GM11168 (cell line): Measurements from ENCODE around the gene LMOD3.

ENCODE experiments used
- in situ Hi-C: fragments of 300-500 bp; cut with MboI; formaldehyde crosslinking; loops from one replicate; pipeline ENCODE4 v1.12.0; 2022; ENCODE audit warnings: low sequenced_read_pairs; ENCODE audit not compliant: unreplicated experiment

The LMOD3 gene

DNA sequence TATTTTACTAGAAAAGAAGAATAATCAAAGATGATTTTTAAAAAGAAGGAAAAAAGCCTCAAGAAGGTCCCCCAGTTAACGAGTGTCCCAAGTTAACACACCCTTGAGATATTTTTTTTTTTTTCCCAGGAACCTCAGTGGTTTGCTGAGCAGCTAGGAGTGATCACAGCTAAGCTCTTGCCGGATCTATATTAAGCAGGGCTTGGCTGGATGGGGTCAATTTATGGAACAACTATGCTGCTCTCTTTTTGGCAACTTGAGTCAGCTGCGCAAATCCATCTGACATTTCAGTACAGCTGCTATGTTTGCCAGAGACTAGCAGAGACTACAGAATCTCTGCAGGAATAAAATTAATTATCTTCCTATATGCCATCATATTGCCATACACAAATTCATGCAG lies at the start of gene LMOD3:
LMOD3 (minus strand) TSS at position 193 of the 400 bp plus-strand sequence. CDS start 209 bp downstream, outside the sequence.
- in situ Hi-C loops = no loop called here

DNA sequence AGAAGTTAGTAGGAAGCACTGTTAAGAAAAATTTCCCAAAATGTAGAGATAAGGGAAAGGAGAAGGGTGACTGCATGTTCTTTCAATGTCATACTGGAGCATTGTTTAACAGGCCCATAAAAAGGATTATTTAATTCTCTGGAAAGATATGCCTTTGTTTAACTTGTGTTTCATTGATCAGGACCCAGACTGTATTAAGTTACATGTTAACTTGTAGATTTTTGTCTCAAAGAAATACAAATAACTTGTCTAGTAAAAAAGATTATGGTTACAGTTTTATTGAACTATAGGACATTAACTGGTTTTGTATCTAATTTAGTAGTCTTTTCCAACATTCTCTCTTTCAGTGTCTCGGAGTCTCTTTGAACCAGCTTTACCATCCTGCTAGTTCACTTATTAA lies 49.7 kb upstream of the LMOD3 start:
- in situ Hi-C loops = loop anchor here (25.0 kb wide), 1 partner anchor 490 kb away; no protein-coding TSS in a partner anchor

DNA sequence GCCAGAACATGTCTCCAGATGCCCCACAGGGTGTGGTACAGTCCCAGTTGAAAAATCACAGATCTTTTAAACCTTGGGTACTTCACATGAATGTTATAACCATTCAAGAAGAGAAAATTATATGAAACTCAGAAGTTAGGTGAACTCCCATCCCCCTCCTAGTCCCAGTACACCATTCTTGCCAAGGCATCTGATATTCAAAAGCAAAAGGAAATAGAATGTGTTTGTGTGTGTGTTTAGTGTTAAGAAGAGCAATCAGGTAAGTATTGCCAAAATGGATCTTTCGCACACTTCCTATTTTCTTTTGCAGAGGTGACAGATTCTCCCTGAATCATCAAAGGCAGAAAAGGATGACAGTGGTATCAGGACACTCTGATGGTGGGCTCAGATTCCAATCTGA lies 44.1 kb upstream of the LMOD3 start:
- in situ Hi-C loops = loop anchor here (25.0 kb wide), 1 partner anchor 496 kb away; no protein-coding TSS in a partner anchor

DNA sequence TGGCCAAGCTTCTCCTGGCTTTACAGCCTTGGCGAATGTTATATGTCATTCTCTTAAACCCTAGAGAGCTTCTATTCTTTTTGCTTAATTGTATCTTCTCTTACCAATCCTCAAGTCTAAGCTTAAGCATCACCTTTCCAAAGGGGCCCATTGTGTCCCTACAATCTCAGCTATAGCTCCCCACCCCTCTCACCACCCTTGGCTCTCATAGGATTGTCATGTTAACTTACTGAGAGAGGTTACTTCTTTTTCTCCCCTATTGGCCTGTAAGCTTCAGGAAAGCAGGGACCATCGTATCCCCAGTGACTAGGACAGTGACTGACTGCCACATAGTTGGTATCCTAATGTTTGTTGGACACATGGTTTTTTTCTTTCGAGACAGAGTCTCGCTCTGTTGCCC lies 43.3 kb upstream of the LMOD3 start:
- in situ Hi-C loops = loop anchor here (25.0 kb wide), 1 partner anchor 497 kb away; no protein-coding TSS in a partner anchor

DNA sequence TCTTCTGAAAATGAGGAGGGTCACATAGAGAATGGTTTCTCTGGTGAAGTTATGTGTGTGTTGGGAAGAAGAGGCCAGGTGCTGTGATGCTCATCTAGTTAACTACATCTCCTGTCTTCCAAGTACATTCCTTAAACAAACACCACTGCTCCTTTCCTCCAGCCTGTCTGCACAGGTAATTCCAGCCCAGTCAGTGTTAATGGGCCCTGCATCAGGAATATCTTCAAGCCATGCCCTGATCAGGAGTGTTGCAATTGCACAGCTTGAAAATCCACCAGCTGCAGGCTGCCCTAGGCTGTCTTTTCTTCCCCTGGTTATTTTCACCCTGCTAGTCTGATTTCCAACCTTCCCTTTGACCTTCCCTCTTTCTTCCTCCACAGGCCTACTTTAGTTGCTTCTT lies 41.9 kb upstream of the LMOD3 start:
- in situ Hi-C loops = loop anchor here (5.0 to 25.0 kb wide), 2 partner anchors 138 to 498 kb away; no protein-coding TSS in a partner anchor

DNA sequence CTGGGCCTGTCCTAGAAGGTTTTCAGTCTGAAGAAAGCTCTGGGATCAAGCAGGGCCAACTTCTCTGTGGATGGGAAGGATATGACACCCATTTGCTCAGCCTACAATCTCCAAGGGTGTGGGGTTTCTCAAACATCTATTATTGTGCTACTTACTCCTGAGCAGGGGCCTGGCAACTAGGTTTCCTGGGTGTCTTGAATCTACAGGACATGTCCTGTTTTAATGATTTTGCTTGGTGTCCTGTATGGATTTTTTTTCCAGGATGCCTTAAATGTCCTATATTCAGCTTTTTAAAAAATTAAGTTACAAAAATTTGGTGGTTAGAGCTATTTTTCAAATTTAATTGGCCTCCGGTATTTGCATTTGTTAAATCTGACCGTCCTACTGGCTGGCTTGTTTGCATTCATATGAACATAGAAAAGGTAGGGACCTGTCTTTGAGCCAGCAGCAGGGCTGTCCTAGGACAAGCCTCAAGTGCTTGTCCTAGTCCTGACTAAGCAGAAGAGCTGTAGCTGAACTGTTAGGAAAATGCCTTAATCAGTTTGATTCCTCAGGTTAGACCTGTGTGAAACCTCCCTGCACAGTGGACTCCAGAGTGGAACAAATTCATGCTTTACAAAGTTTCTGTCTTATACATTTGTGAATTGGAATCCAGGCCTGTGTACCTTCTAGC lies 40.0 kb upstream of the LMOD3 start:
- in situ Hi-C loops = loop anchor here (5.0 to 25.0 kb wide), 2 partner anchors 140 to 500 kb away; no protein-coding TSS in a partner anchor

DNA sequence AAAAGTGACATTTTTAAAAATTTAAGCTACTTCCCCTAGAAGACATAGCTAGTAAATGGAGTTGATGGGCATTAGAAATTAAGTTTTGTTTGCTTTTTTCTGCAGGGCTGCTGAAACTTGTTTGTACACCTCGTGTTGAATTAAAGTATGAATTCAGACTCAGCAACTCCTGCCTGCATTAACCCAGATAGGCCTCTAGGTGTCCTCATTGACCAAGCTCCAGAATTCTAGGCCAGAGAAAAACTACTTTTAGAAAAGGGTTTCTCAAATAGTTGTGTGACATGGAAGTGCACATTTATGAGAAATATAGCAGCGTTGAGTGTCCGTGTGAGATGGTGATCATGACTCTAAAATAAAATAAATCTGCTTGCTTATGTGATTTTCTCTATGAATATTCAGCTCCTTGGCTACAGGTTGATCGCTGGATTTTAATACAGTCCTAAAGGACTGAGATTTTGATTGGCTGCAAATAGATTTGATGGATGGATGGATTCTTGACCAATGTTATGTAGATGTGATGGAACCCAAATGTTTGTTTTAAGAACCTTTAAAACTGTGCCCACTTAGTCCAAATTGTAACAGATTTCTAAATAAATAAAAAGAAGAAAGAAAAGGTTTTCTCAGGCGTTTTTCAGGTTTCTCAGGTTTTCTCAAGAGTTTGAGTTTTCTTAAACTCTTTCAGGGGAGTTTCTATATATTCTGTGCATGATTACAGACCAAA lies 39.4 kb upstream of the LMOD3 start:
- in situ Hi-C loops = loop anchor here (5.0 to 25.0 kb wide), 2 partner anchors 141 to 501 kb away; no protein-coding TSS in a partner anchor

DNA sequence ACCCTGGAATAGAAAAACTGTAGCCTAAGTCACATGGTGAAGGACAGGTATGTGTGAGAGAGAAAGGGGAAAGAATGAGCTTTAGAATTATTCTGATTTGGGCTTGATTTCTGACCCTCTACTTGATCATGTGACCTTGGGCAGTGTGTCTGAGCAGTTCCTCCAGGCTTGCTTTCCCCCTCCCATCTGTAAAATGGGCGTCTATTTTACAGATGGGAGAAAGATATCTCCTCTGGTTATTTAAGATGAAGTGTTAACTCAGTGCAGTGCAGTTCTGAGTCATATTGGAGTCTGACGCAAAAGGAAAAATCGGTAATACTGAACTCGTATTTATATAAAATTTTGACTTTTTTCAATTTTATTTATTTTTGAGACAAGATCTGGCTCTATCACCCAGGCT lies 38.1 kb upstream of the LMOD3 start:
- in situ Hi-C loops = loop anchor here (5.0 to 25.0 kb wide), 2 partner anchors 142 to 502 kb away; no protein-coding TSS in a partner anchor

DNA sequence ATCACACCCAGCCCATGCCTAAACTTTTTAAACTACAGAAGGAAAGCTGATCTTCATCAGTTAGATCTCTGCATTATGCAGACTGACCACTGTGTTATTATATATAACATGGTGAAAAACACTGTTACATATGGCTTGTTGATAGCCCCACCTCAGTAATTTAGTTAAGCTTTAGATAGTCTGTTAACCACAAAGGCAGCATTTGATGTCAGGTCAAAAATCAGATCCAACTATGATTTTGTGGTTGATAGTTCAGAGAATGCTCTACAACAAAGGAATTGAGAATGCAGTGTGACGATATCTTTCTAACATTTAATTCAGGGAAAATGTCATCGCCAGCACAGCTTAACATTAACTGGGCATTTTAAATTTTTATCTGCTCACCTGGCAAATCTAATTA lies 37.7 kb upstream of the LMOD3 start:
- in situ Hi-C loops = loop anchor here (5.0 to 25.0 kb wide), 2 partner anchors 142 to 502 kb away; no protein-coding TSS in a partner anchor

DNA sequence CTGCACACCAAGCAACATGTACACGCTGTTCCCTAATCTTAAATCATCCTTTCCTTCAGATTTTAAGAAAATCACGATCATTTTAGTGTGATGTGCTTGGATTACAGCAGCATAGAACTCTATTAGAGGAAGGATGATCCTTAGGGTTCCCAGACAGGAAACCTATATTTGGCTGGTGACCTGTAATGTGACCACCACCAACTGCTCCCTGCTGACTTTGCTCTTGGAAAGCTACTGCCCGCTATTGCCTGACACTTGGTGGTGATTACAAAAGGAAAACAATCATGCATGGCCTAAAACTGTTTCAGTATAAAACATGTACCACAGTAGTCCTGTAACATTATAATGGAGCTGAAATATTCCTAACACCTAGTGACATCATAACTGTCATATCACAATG lies 27.2 kb upstream of the LMOD3 start:
- in situ Hi-C loops = no loop called here

DNA sequence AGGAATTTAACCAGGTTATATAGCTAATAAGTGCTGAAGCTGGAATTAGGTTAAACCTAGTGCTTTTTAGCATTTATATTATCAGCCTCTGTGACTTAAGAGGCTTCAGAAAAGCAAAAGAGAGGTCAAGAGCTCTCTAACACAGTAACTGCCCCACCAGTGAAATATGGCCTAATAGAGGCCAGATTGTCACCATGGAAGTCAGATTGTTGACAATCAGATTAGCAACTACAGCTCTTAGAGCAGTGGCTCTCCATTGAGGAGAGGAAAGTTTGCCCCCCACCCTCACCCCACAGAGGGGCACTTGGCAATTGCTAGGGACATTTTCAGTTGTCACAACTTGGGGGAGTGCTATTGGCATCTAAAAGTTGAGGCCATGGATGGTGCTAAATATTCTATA lies 23.3 kb upstream of the LMOD3 start:
- in situ Hi-C loops = no loop called here

DNA sequence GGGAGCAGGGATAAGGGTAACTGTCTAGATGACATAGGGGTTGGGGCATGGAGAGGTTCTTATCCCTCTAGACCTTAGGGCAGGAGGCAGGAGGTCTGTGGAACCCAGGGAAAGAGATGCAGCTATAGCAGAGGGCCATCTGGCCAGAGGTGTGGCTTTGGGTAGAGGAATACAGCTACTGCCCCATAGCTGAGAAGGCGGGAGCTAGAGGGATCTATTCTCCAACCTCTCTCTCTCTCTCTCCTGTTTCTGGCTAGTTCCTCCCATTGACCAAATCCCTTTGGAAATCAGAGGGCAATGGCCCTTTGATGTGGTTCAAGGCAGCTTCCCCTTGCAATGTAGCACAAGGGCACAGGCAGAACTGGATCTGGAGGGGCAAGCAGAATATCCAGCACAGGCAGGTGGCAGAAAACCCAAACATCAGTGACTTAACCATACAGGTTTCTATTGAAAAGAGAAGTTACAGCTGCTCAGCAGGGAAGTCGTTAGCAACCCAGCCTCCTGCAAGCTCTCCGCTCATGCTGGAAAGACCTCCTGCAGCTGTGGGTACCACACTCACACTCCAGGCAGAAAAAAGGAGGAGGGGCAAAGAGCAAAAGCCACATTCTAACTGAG lies 22.3 kb upstream of the LMOD3 start:
- in situ Hi-C loops = no loop called here

DNA sequence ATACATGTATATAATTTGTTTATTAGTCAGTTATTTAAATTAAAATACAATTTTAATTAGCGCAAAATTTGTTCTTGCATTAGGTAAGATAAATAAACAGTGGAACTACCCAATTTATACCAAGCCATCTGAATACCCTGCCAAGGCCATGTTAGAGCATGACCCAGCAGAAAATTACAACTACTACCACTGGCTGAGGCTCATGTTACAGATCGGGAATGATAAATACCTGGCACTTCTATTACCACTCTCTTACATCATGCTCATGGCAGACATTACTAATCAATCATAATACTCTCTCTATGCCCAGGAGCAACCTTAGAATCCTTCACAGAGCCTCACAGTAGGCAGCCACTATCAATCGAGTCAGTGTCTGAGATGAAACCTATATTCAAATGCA lies 21.2 kb upstream of the LMOD3 start:
- in situ Hi-C loops = no loop called here

DNA sequence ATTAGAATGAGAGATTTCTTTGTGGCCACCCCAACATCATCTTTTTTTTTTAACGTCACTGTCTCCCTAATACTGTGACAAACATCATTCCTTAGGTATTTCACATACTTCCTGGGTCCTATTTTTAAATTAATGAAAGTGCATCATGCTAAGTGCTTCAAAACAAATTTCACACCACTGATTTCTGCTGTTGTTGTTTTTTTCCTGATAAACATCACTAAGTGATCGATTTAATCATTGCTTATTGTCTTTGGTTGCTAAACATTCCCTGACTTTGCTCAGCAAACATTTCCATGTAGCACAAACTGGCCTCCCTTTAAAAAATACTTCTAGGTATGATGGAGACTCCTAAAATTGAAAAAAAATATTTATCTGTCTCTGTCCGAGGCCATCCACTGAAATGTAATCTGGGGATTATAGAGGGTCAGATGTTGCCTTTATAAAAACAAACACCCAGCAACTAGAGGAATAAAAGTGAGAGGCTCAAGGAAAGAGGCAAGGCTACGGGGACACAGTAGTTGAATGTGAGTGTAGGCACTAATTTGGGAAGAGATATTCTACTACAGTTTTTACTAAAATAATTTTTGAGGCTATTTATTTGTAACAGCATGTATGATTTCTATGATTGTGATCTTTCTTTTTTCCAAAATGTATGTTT lies 20.5 kb upstream of the LMOD3 start:
- in situ Hi-C loops = no loop called here

DNA sequence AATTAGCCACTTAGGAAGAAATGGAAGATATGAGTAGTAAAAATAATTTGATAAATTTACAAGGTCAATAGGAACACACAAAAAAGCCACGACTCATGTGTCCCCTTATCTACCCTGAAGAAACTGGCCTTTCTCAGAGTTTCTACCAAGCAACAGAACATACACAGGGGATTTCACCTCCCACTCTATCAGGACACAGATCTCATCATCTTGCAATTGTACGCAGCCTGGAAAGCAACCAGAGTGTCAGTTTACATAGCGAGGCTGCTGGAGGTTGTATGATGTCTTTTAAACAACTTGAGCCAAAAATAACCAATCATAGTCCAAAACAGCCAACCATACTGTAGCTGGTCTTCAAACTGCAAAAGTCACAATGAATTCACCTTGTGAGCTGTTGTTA lies 19.7 kb upstream of the LMOD3 start:
- in situ Hi-C loops = no loop called here

DNA sequence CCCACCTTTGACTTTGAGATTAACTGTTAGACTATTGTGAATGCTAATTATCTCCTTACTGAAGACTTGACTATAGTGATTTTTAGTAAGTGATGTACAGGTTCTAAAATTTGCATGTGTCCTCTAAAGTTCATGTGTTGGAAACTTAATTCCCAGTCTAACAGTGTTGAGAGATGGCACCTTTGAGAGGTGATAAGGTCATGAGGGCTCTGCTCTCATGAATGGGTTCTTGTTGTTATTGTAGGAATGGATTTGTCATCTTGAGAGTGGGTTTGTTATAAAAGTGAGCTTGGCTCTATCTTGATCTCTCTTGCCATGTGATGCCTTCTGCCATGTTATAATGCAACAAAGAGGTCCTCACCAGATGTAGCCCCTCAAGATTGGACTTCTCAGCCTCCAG lies 18.9 kb upstream of the LMOD3 start:
- in situ Hi-C loops = no loop called here

DNA sequence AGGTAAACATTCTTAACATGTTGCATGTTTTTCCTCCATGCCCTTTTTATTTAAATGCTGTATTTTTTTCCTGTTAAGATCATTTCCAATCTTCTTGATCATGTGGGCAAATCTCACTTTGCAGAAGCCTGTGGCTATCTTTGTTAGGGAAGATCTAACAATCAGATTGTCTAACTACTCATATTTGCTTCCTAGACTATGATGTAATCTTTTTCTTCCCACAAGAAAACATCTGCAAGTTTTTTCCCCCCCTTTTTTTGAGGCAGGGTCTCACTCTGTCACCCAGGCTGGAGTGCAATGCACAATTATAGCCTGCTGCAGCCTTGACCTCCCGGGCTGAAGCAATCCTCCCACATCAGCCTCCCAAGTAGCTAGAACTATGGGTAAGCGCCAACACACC lies 15.0 kb upstream of the LMOD3 start:
- in situ Hi-C loops = no loop called here

DNA sequence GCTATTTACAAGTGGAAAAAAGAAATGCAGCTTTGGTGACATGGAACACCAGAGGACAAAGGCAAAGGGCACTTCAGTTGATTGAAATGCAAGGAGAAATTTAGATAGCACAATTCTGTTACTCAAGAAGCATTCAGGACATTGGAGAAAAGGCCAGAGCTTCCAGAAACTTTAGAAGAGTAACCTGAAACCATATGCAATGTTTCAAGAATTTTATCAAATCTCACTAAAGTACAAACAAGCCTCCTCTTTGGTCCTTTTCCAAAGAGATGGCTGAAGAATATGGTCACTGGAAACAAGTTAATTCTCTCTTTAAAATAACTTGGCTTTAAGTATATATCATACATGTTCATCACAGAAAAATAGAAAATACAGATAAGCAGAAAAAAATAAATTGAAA lies 14.6 kb upstream of the LMOD3 start:
- in situ Hi-C loops = no loop called here

DNA sequence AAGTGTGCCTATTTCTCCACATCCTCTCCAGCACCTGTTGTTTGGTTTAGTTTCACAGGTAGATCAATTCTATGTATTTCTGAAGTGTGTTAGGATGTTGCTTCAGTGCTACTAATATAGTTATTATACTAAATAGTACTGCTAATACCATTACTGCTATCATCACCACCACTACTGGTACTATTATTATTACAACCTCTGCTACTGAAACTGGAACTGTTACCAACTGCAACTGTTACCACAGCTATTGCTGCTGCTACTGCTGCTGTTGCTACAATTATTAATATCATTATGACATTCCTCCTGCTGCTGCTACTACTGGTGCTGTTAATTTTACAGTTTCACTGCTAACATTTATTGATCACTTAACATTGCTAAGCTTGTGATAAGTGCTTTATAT lies 8.3 kb upstream of the LMOD3 start:
- in situ Hi-C loops = no loop called here

DNA sequence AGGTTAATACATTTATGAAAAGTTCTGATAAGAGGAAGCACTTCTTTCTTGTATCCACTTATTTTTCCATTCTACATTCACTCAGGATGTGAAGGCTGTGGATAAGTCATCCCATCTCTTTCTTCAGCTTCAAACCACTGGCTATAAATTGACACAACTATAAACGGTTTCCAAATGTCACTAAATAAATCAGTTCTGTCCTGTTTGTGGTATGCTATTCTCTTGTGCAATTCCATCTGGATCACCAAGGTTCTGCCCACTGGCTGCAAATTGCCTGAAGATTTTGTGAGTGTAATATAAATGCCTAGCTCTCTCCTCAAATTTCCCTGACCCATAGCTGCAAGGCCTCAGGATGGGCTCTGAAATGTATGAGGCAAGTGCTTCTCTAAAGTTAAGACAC lies 7.1 kb upstream of the LMOD3 start:
- in situ Hi-C loops = no loop called here
